Transverse colon (tissue), 4 donors: ENCODE data around the gene EIF3D.

ENCODE experiments used
- POLR2A ChIP-seq: fragments of 450-650 bp; IDR thresholded peaks from one replicate; pipeline ENCODE4 v1.6.1; 2016; ENCODE audit warnings: antibody characterized with exemption, mild to moderate bottlenecking, moderate library complexity
- POLR2AphosphoS5 ChIP-seq, 3 donors: sonication (generic); formaldehyde crosslinking; IDR thresholded peaks; one replicate each; pipeline ENCODE4 v1.6.1; 2016; ENCODE audit warnings: antibody characterized with exemption in 3 of 3
- TF ChIP-seq, protein P1 (sequence below), 5 experiments: fragments of 200-600 bp in 3 of 5; fragments of 450-650 bp in 2 of 5; sonication (generic) in 3 of 5; IDR thresholded peaks; 1 replicate in 2 of 5; 2 replicates in 3 of 5; pipeline ENCODE4 v1.5.1; 2016 to 2017; ENCODE audit warnings: antibody characterized with exemption in 5 of 5, inconsistent platforms in 3 of 5, mild to moderate bottlenecking in 2 of 5, moderate library complexity in 1 of 5

- TF ChIP-seq POLR2A (no peak), POLR2AphosphoS5 (IDR thresholded peaks at IDR 0.05) (no peak)
- TF ChIP-seq, protein P1, sequence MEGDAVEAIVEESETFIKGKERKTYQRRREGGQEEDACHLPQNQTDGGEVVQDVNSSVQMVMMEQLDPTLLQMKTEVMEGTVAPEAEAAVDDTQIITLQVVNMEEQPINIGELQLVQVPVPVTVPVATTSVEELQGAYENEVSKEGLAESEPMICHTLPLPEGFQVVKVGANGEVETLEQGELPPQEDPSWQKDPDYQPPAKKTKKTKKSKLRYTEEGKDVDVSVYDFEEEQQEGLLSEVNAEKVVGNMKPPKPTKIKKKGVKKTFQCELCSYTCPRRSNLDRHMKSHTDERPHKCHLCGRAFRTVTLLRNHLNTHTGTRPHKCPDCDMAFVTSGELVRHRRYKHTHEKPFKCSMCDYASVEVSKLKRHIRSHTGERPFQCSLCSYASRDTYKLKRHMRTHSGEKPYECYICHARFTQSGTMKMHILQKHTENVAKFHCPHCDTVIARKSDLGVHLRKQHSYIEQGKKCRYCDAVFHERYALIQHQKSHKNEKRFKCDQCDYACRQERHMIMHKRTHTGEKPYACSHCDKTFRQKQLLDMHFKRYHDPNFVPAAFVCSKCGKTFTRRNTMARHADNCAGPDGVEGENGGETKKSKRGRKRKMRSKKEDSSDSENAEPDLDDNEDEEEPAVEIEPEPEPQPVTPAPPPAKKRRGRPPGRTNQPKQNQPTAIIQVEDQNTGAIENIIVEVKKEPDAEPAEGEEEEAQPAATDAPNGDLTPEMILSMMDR (IDR thresholded peaks at IDR 0.05), result no peak
Observed at GRCh38 chr22:36566720-36567119, 37.8 kb upstream of the EIF3D start.
